Vein endothelial cell (primary cell): Measurements from ENCODE around the gene OR8B12. TPM values are rescaled to one million over a fixed set of nuclear protein-coding genes. Genes with fewer than 3 reads are reported as not detected.

Source experiments
- small RNA-seq: library from RNA; depleted of rRNA; stranded (forward); fragments of <200 nt; gene quantifications from one replicate; pipeline ENCODE3, GENCODE V24; 2012
- total RNA-seq: library from RNA; depleted of rRNA; stranded (reverse); fragments of >200 nt; gene quantifications from 2 replicates; pipeline ENCODE4 v1.2.3, GENCODE V29; 2012

The OR8B12 gene
- not detected in 2 replicates for total RNA-seq

DNA sequence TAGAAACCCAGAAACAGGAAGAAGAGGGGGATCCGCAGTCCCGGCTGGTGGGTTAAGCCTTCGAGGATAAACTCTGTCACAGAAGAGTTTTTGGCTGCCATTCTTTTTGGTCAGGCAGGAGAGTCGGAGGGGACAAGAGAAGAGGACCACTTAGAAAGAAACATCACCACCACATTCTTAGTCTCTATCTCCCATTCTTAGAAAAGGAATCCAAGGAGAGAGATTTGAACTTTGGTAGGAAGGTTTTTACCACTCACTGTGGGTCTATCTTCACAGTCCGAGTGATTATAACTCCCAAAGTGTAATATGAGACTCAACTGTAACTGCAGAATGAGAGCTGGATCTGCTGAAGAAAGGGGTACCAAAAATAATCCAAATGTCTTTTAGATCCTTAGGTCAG lies at the start of gene OR8B12:
OR8B12 (minus strand) TSS at position 101 of the 400 bp plus-strand sequence; CDS start at position 101, 0 bp downstream.

GRCh38 chr11:124569697-124570096 lies 26.2 kb upstream of the OR8B12 start, which contains the start of gene OR8A1:
Gene OR8A1, plus strand, starts transcription at chr11:124569997. Its CDS starts 123 bp downstream, at chr11:124570120.

Small RNAs within 50 kb of the gene (small RNA-seq; reads per million reads assigned to genes)
- gene OR8A3P, result not detected

Other genes with a start within 250 kb of the OR8B12 start
- not detected in 2 replicates for gene OR8D1, start 229.7 kb downstream of the OR8B12 start, total RNA-seq
- not detected in 2 replicates for gene OR8D2, start 223.5 kb downstream of the OR8B12 start, total RNA-seq
- gene OR8B2, start 159.2 kb downstream of the OR8B12 start, total RNA-seq, result not detected in 2 replicates
- not detected in 2 replicates for gene OR8B3, start 144.6 kb downstream of the OR8B12 start, total RNA-seq
- not detected in 2 replicates for gene OR8B4, start 118.8 kb downstream of the OR8B12 start, total RNA-seq
- not detected in 2 replicates for gene OR8B8, start 98.0 kb downstream of the OR8B12 start, total RNA-seq
- not detected in 2 replicates for gene OR8A1, start 26.3 kb upstream of the OR8B12 start, total RNA-seq
- not detected in 2 replicates for gene PANX3, start 67.8 kb upstream of the OR8B12 start, total RNA-seq
- 17.6 and 18.3 TPM in 2 replicates for gene TBRG1, start 79.2 kb upstream of the OR8B12 start, total RNA-seq
- gene SIAE, start 130.1 kb upstream of the OR8B12 start, total RNA-seq, result 12.9 and 14.7 TPM in 2 replicates
- 7.5 and 8.6 TPM in 2 replicates for gene SPA17, start 130.2 kb upstream of the OR8B12 start, total RNA-seq
- 2.6 and 4.8 TPM in 2 replicates for gene NRGN, start 196.3 kb upstream of the OR8B12 start, total RNA-seq
- gene VSIG2, start 208.6 kb upstream of the OR8B12 start, total RNA-seq, result 0.33 and 0.86 TPM in 2 replicates
- 114 and 190 TPM in 2 replicates for gene ESAM, start 218.6 kb upstream of the OR8B12 start, total RNA-seq